IMR-90 (cell line): ENCODE data around the gene CLDN4. TPM values are rescaled to one million over a fixed set of nuclear protein-coding genes. Genes with fewer than 3 reads are reported as not detected.

Source experiments
- ATAC-seq: fragments of 200-7000 bp; cut with Tn5 transposase; 2 replicates; pipeline ENCODE4 v1.9.1; 2020; ENCODE audit warnings: low read depth, mild to moderate bottlenecking, moderate library complexity
- BruUV-seq: library from RNA; stranded (reverse); fragments of 400-500 nt; replicated peaks from 2 replicates; lab custom pipeline; 2021; lab: Mats Ljungman, UMichigan
- CTCF ChIA-PET: fragments of 300-600 bp; formaldehyde crosslinking; extraction: SDS; loops from one replicate; lab custom pipeline; 2021; ENCODE audit warnings: antibody characterized with exemption; lab: Yijun Ruan, JAX
- POLR2A ChIA-PET: fragments of 300-600 bp; sonication (Branson Sonifier 250); formaldehyde crosslinking; loops from one replicate; lab custom pipeline; 2022; ENCODE audit warnings: antibody characterized with exemption; ENCODE audit not compliant: unreplicated experiment; lab: Charles Lee
- DNase-seq: peaks from one replicate; pipeline ENCODE4 v3.0.0; 2013
- H2AFZ ChIP-seq: replicated peaks from 2 replicates; pipeline ENCODE3; 2013; ENCODE audit warnings: low read length, mild to moderate bottlenecking; ENCODE audit not compliant: poor library complexity
- H2AK5ac ChIP-seq: 2 replicates; pipeline ENCODE4 v1.6.1; 2013; ENCODE audit warnings: low read depth, low read length, inconsistent platforms
- H2AK9ac ChIP-seq: replicated peaks from 2 replicates; pipeline ENCODE3; 2013; ENCODE audit warnings: mild to moderate bottlenecking, low read depth, low read length, moderate library complexity; ENCODE audit not compliant: poor library complexity
- H2BK120ac ChIP-seq: 2 replicates; pipeline ENCODE4 v1.6.1; 2013; ENCODE audit warnings: low read depth, low read length, inconsistent platforms
- H2BK15ac ChIP-seq: 3 replicates; pipeline ENCODE4 v1.6.1; 2013; ENCODE audit warnings: low read depth, low read length, inconsistent platforms
- H2BK20ac ChIP-seq: 2 replicates; pipeline ENCODE4 v1.6.1; 2013; ENCODE audit warnings: low read depth, mild to moderate bottlenecking, inconsistent platforms, low read length, moderate library complexity
- H2BK5ac ChIP-seq: 2 replicates; pipeline ENCODE4 v1.6.1; 2013; ENCODE audit warnings: mild to moderate bottlenecking, low read depth, low read length, inconsistent platforms; ENCODE audit not compliant: poor library complexity, severe bottlenecking
- H3K14ac ChIP-seq: replicated peaks from 2 replicates; pipeline ENCODE4 v1.6.1; 2013; ENCODE audit warnings: low read depth, low read length, inconsistent platforms
- H3K18ac ChIP-seq: 2 replicates; pipeline ENCODE4 v1.6.1; 2013; ENCODE audit warnings: low read depth, low read length, control low read depth
- H3K23ac ChIP-seq: 2 replicates; pipeline ENCODE4 v1.6.1; 2013; ENCODE audit warnings: low read depth, low read length, inconsistent platforms
- H3K27ac ChIP-seq: 2 replicates; pipeline ENCODE4 v1.5.1; 2013; ENCODE audit warnings: mild to moderate bottlenecking, control low read depth, low read length; ENCODE audit not compliant: insufficient read depth
- H3K27me3 ChIP-seq: 2 replicates; pipeline ENCODE4 v1.6.1; 2013; ENCODE audit warnings: low read length; ENCODE audit not compliant: control insufficient read depth, insufficient read depth
- H3K36me3 ChIP-seq: 2 replicates; pipeline ENCODE4 v1.6.1; 2013; ENCODE audit warnings: low read length, mixed read lengths; ENCODE audit not compliant: control insufficient read depth, insufficient read depth
- H3K4ac ChIP-seq: 2 replicates; pipeline ENCODE4 v1.6.1; 2013; ENCODE audit warnings: low read depth, low read length, inconsistent platforms
- H3K4me1 ChIP-seq: 2 replicates; pipeline ENCODE4 v1.6.1; 2013; ENCODE audit warnings: low read length, mixed read lengths; ENCODE audit not compliant: control insufficient read depth, insufficient read depth
- H3K4me2 ChIP-seq: 2 replicates; pipeline ENCODE4 v1.6.1; 2013; ENCODE audit warnings: low read depth, mild to moderate bottlenecking, control low read depth, low read length, moderate library complexity
- H3K4me3 ChIP-seq: 2 replicates; pipeline ENCODE4 v1.5.1; 2013; ENCODE audit warnings: low read depth, mild to moderate bottlenecking, control low read depth, low read length, moderate library complexity; ENCODE audit not compliant: insufficient read depth
- H3K56ac ChIP-seq: 2 replicates; pipeline ENCODE4 v1.6.1; 2013; ENCODE audit warnings: low read length, inconsistent platforms; ENCODE audit not compliant: insufficient read depth; ENCODE audit errors: extremely low read depth
- H3K79me1 ChIP-seq, 2 experiments: 2 replicates each; pipeline ENCODE4 v1.6.1; 2013; ENCODE audit warnings: low read length in 2 of 2, inconsistent platforms in 1 of 2, low read depth in 1 of 2
- H3K9ac ChIP-seq: 2 replicates; pipeline ENCODE4 v1.6.1; 2013; ENCODE audit warnings: low read depth, low read length, control low read depth
- H3K9me1 ChIP-seq: 2 replicates; pipeline ENCODE4 v1.6.1; 2013; ENCODE audit warnings: low read length, inconsistent platforms; ENCODE audit not compliant: insufficient read depth
- H3K9me3 ChIP-seq: 2 replicates; pipeline ENCODE4 v1.6.1; 2013; ENCODE audit warnings: low read length; ENCODE audit not compliant: control insufficient read depth, insufficient read depth
- H4K20me1 ChIP-seq: 2 replicates; pipeline ENCODE4 v1.6.1; 2013; ENCODE audit warnings: low read length, inconsistent platforms; ENCODE audit not compliant: insufficient read depth
- H4K5ac ChIP-seq: 2 replicates; pipeline ENCODE4 v1.6.1; 2013; ENCODE audit warnings: mild to moderate bottlenecking, low read depth, low read length, control low read depth
- H4K8ac ChIP-seq, 2 experiments: 2 replicates each; pipeline ENCODE4 v1.6.1; 2013; ENCODE audit warnings: low read depth in 2 of 2, low read length in 2 of 2, control low read depth in 1 of 2, inconsistent platforms in 1 of 2
- H4K91ac ChIP-seq: 2 replicates; pipeline ENCODE4 v1.6.1; 2013; ENCODE audit warnings: low read depth, low read length, inconsistent platforms; ENCODE audit not compliant: insufficient read depth
- BHLHE40 ChIP-seq: fragments of 150-350 bp; IDR thresholded peaks from 2 replicates; pipeline ENCODE4 v1.6.1; 2016; ENCODE audit warnings: mild to moderate bottlenecking, low read depth, low read length
- RAD21 ChIP-seq: IDR thresholded peaks from 2 replicates; pipeline ENCODE4 v1.6.1; 2012; ENCODE audit warnings: low read length, improper control_type of control experiment
- RFX5 ChIP-seq: IDR thresholded peaks from 2 replicates; pipeline ENCODE4 v1.8.0; 2012; ENCODE audit warnings: low read depth, mild to moderate bottlenecking, low read length, moderate library complexity
- WGBS, 2 experiments: methylation state at CpG; one replicate each; pipeline versions ENCODE4 v1.1.5 to v1.1.7; 2013; ENCODE audit warnings: missing lambda C conversion rate in 2 of 2; ENCODE audit not compliant: insufficient read length in 1 of 2; ENCODE audit errors: extremely low coverage in 2 of 2; 5-methylcytosine and 5-hydroxymethylcytosine counted together
- dilution Hi-C: fragments of 300-500 bp; cut with HindIII; formaldehyde crosslinking; loops from one replicate; pipeline ENCODE4 v1.14.3; 2018; ENCODE audit warnings: low sequenced_read_pairs; ENCODE audit not compliant: unreplicated experiment
- in situ Hi-C: fragments of 300-500 bp; cut with MboI; formaldehyde crosslinking; loops from 3 replicates; pipeline ENCODE4 v1.14.3; 2019; ENCODE audit warnings: low sequenced_read_pairs, inconsistent platforms, mixed read lengths
- intact Hi-C: fragments of 100-400 bp; cut with micrococcal nuclease; formaldehyde crosslinking; loops from 2 replicates; pipeline ENCODE4 v1.10.0; 2022
- polyA plus RNA-seq, 3 experiments: library from polyadenylated mRNA; depleted of rRNA; stranded (reverse); fragments of >200 nt; gene quantifications; 2 replicates each; pipeline ENCODE4 v1.2.3, GENCODE V29; 2012; ENCODE audit warnings: low replicate concordance in 1 of 3
- total RNA-seq: library from RNA; depleted of rRNA; stranded (reverse); fragments of >200 nt; gene quantifications from 2 replicates; pipeline ENCODE4 v1.2.3, GENCODE V29; 2012

Gene CLDN4
- total and polyA plus RNA-seq, 2 of the 4 experiments (the other 2 are of a cell fraction): 2.9 to 4.4 TPM

DNA sequence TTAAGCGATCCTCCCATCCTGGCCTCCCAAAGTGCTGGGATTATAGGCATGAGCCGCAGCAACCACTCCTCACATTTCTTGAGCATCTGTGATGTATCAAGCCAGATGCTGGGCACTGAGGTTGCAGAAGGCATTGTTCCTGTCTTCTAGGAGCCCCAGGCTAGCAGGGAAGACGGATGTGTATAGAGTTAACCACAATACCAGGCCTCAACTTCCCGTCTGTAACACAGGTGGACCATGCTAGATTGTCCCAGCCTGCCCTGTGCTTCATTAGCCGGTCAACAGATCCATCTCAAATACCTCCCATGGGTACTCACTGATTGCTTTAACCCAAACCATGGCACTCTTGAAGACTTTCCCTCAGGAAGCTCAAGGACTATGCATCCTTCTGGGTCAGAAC lies 1.8 kb upstream of the CLDN4 start:
- intact Hi-C loops (no loop called here), in situ Hi-C loops (no loop called here)
- H3K9me3 ChIP-seq: no peaks in the 10 kb centered on the region

More for the DNA sequence above, 1.8 kb upstream of the CLDN4 start:
- H3K18ac ChIP-seq: no peak overlapping the region
- no peak overlapping the region for H2BK5ac ChIP-seq
- no TSS peak for BruUV-seq
- dilution Hi-C loops: no loop called here
- H3K14ac ChIP-seq: no peak overlapping the region
- H3K4me2 ChIP-seq: no peak overlapping the region
- H3K27me3 ChIP-seq: no peaks in the 10 kb centered on the region
- peak overlapping the region; percentile 13; the same call in 1 of the 3 replicates for H2BK15ac ChIP-seq
- DNase-seq: no peak
- H3K9me1 ChIP-seq: peaks cover 31% of the 10 kb centered on the region
- no peak overlapping the region for H3K56ac ChIP-seq
- 100% methylated on average over 1 of the region's 5 CpGs; no CpG with 5 or more reads in 1 of the 2 experiments for WGBS, 2 experiments
- no peak overlapping the region for H3K27ac ChIP-seq
- peaks cover 0 to 11% of the 10 kb centered on the region in 2 experiments; a peak in 1 of 4 replicates for H3K79me1 ChIP-seq
- no peak overlapping the region for H4K5ac ChIP-seq
- no peak overlapping the region for H3K9ac ChIP-seq
- no peaks in the 10 kb centered on the region for H4K20me1 ChIP-seq
- H2BK120ac ChIP-seq: no peak overlapping the region
- H3K4ac ChIP-seq: no peak overlapping the region
- ChIA-PET CTCF (interaction anchor here (0.5 kb wide), 1 partner anchor 54 kb away, joined by 6 read pairs; no protein-coding TSS in a partner anchor), POLR2A (no interaction called here)
- no peak overlapping the region for H4K91ac ChIP-seq
- no peaks in the 10 kb centered on the region for H3K36me3 ChIP-seq
- no peak overlapping the region for H3K23ac ChIP-seq
- H4K8ac ChIP-seq: no peak overlapping the region
- peak overlapping the region; percentile 52 for H2AK9ac ChIP-seq
- H2BK20ac ChIP-seq: peak overlapping the region; percentile 25; the same call in 1 of the 2 replicates
- no peak for ATAC-seq
- H3K4me1 ChIP-seq: peaks cover 11% of the 10 kb centered on the region
- H2AK5ac ChIP-seq: peak overlapping the region; percentile 80; the same call in 1 of the 2 replicates
- no peak for TF ChIP-seq RAD21
- no peak for TF ChIP-seq BHLHE40
- no peak for TF ChIP-seq RFX5
- H2AFZ ChIP-seq: peak overlapping the region; percentile 19
- H3K4me3 ChIP-seq: no peak overlapping the region
